WTC11 (cell line): Measurements from ENCODE around the gene CDH20. TPM values are rescaled to one million over a fixed set of nuclear protein-coding genes. Genes with fewer than 3 reads are reported as not detected.

Experiments
- ATAC-seq: fragments of 200-7000 bp; cut with Tn5 transposase; 2 replicates; pipeline ENCODE4 v1.10.0; 2021; ENCODE audit warnings: mild to moderate bottlenecking, moderate library complexity
- CTCF ChIA-PET: fragments of 300-600 bp; sonication (Branson Sonifier 250); formaldehyde crosslinking; loops from one replicate; lab custom pipeline; 2021; ENCODE audit warnings: antibody characterized with exemption; lab: Charles Lee
- POLR2A ChIA-PET: fragments of 350-600 bp; sonication (Branson Sonifier 250); formaldehyde crosslinking; loops from one replicate; lab custom pipeline; 2021; ENCODE audit warnings: antibody characterized with exemption; lab: Charles Lee
- DNase-seq: peaks from one replicate; pipeline ENCODE4 v3.0.0; 2021; ENCODE audit warnings: low spot score
- H3K27ac Mint-ChIP-seq: 2 replicates; pipeline ENCODE4 v1.8.0; 2021; ENCODE audit warnings: mixed read lengths
- H3K27me3 Mint-ChIP-seq: 2 replicates; pipeline ENCODE4 v1.8.0; 2021; ENCODE audit warnings: low read depth, mild to moderate bottlenecking, moderate library complexity, mixed read lengths
- H3K36me3 Mint-ChIP-seq: 2 replicates; pipeline ENCODE4 v1.8.0; 2021; ENCODE audit warnings: mixed read lengths
- H3K4me1 Mint-ChIP-seq: 2 replicates; pipeline ENCODE4 v1.8.0; 2022; ENCODE audit warnings: mixed read lengths
- H3K4me3 Mint-ChIP-seq: 2 replicates; pipeline ENCODE4 v1.8.0; 2021; ENCODE audit warnings: mild to moderate bottlenecking, moderate library complexity, mixed read lengths
- H3K9me3 Mint-ChIP-seq: 2 replicates; pipeline ENCODE4 v1.8.0; 2021; ENCODE audit warnings: mixed read lengths
- ATF3 ChIP-seq: sonication (generic); formaldehyde crosslinking; conservative IDR thresholded peaks from 2 replicates; pipeline ENCODE4 v1.8.1; 2022; ENCODE audit warnings: mild to moderate bottlenecking, missing genetic modification reagents
- ATF6 ChIP-seq: sonication (generic); formaldehyde crosslinking; IDR thresholded peaks from 2 replicates; pipeline ENCODE4 v1.8.1; 2023; ENCODE audit warnings: mild to moderate bottlenecking, missing genetic modification reagents
- CTCF ChIP-seq: fragments of 200-600 bp; IDR thresholded peaks from 2 replicates; pipeline ENCODE4 v1.8.0; 2022; ENCODE audit warnings: antibody characterized with exemption
- E2F5 ChIP-seq: sonication (generic); formaldehyde crosslinking; IDR thresholded peaks from 2 replicates; pipeline ENCODE4 v1.8.1; 2022; ENCODE audit warnings: mild to moderate bottlenecking, moderate library complexity, missing genetic modification reagents
- FOXP1 ChIP-seq: sonication (generic); formaldehyde crosslinking; IDR thresholded peaks from 2 replicates; pipeline ENCODE4 v1.8.0; 2022; ENCODE audit warnings: missing genetic modification reagents, mild to moderate bottlenecking, moderate library complexity, borderline replicate concordance
- GABPB1 ChIP-seq: sonication (generic); formaldehyde crosslinking; IDR thresholded peaks from 2 replicates; pipeline ENCODE4 v1.8.1; 2023; ENCODE audit warnings: mild to moderate bottlenecking, missing genetic modification reagents
- HMGXB4 ChIP-seq: sonication (generic); formaldehyde crosslinking; IDR thresholded peaks from 2 replicates; pipeline ENCODE4 v1.8.1; 2023; ENCODE audit warnings: mild to moderate bottlenecking, moderate library complexity, missing genetic modification reagents
- OVOL2 ChIP-seq: fragments of 250-450 bp; sonication (Bioruptor Pico); IDR thresholded peaks from 2 replicates; pipeline ENCODE4 v1.9.0; 2021; ENCODE audit warnings: mild to moderate bottlenecking, borderline replicate concordance
- ZNF219 ChIP-seq: sonication (generic); formaldehyde crosslinking; IDR thresholded peaks from 2 replicates; pipeline ENCODE4 v1.8.0; 2023; ENCODE audit warnings: missing genetic modification reagents, mild to moderate bottlenecking, borderline replicate concordance
- ZNF281 ChIP-seq: sonication (generic); formaldehyde crosslinking; IDR thresholded peaks from 2 replicates; pipeline ENCODE4 v1.8.0; 2023; ENCODE audit warnings: mild to moderate bottlenecking, missing genetic modification reagents
- ZNF425 ChIP-seq: fragments of 250-450 bp; sonication (Bioruptor Pico); conservative IDR thresholded peaks from 2 replicates; pipeline ENCODE4 v1.9.0; 2021; ENCODE audit warnings: mild to moderate bottlenecking
- ZNF512 ChIP-seq: sonication (generic); formaldehyde crosslinking; IDR thresholded peaks from 2 replicates; pipeline ENCODE4 v1.8.1; 2022; ENCODE audit warnings: missing genetic modification reagents, borderline replicate concordance
- ZSCAN18 ChIP-seq: fragments of 250-450 bp; sonication (Bioruptor Pico); IDR thresholded peaks from 2 replicates; pipeline ENCODE4 v2.1.2; 2022; ENCODE audit warnings: mild to moderate bottlenecking, moderate library complexity
- total RNA-seq: library from RNA; stranded (reverse); gene quantifications from 3 replicates; pipeline ENCODE4 v1.2.3, GENCODE V29; 2021

The CDH20 gene
- total RNA-seq, 1 experiment from 2014 or later, result 0.39 TPM

- Mint-ChIP-seq H3K27ac (no peak overlapping the region), H3K36me3 (no peaks in the 10 kb centered on the region), H3K9me3 (no peaks in the 10 kb centered on the region), H3K4me1 (no peaks in the 10 kb centered on the region)
- no peak for DNase-seq
- POLR2A ChIA-PET, result interaction anchor here (0.5 kb wide), 1 partner anchor 71 kb away, joined by 3 read pairs; no protein-coding TSS in a partner anchor
- ATAC-seq, result no peak
- TF ChIP-seq GABPB1, result no peak
- no peak for TF ChIP-seq CTCF
- TF ChIP-seq, all 79 proteins: peak for 0
- CTCF ChIA-PET, result no interaction called here
- no peaks in the 10 kb centered on the region for H3K27me3 Mint-ChIP-seq
- no peak overlapping the region for H3K4me3 Mint-ChIP-seq
Measured at GRCh38 chr18:61398961-61399705, 65.9 kb downstream of the CDH20 start.

GRCh38 chr18:61400016-61400635, 66.9 kb downstream of the CDH20 start:
- no peaks in the 10 kb centered on the region for H3K9me3 Mint-ChIP-seq
- no peak overlapping the region for H3K4me3 Mint-ChIP-seq
- no peaks in the 10 kb centered on the region for H3K4me1 Mint-ChIP-seq
- ChIA-PET CTCF (no interaction called here), POLR2A (interaction anchor here (0.5 kb wide), 1 partner anchor 70 kb away, joined by 3 read pairs; no protein-coding TSS in a partner anchor)
- no peaks in the 10 kb centered on the region for H3K36me3 Mint-ChIP-seq
- ATAC-seq (no peak), DNase-seq (no peak)
- H3K27me3 Mint-ChIP-seq, result no peaks in the 10 kb centered on the region
- H3K27ac Mint-ChIP-seq, result no peak overlapping the region
- no peak for TF ChIP-seq ZSCAN18 (CRISPR knock-in tag)
- no peak for TF ChIP-seq ZNF425 (CRISPR knock-in tag)
- no peak for TF ChIP-seq ZNF219 (CRISPR knock-in tag)
- TF ChIP-seq ATF6 (CRISPR knock-in tag), result no peak
- no peak for TF ChIP-seq CTCF
- TF ChIP-seq E2F5, result no peak
- TF ChIP-seq HMGXB4 (CRISPR knock-in tag), result no peak
- TF ChIP-seq OVOL2 (CRISPR knock-in tag), result no peak
- TF ChIP-seq ZNF512 (CRISPR knock-in tag), result no peak
- TF ChIP-seq ZNF281 (CRISPR knock-in tag), result no peak
- no peak for TF ChIP-seq FOXP1 (CRISPR knock-in tag)
- TF ChIP-seq ATF3 (CRISPR knock-in tag), result no peak
